HG02623 (cell line): ENCODE measurements around the gene ANK3.
"Not testable (repeated sequence)": the region's sequence is repeated elsewhere in the genome, so short reads cannot be mapped to it uniquely, and the experiment has no call there.

Experiments used
- ATAC-seq: cut with Tn5 transposase; IDR thresholded peaks from one replicate; pipeline ENCODE4 v1.9.1; 2021; ENCODE audit warnings: moderate library complexity; ENCODE audit not compliant: unreplicated experiment

The ANK3 gene

DNA sequence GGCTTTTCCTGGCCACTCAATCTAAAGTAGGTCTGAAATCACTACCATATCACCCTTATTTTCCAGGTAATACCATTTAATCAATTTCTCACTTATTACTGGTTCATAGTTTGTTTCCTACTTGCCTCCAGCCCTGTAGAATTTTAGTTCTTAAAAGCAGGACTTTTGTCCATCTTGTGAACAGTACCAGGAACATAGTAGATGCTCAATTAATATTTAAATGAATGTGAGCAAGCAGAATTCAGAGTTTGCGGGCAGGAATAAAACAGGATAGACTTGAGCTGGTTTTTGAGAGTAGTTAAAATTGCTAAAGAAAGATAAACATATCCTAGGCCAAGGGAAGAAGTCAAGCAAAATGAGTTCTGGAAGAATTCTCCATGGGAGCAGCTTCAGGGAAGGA lies 77.9 kb downstream of the ANK3 start:
- ATAC-seq: no peak

DNA sequence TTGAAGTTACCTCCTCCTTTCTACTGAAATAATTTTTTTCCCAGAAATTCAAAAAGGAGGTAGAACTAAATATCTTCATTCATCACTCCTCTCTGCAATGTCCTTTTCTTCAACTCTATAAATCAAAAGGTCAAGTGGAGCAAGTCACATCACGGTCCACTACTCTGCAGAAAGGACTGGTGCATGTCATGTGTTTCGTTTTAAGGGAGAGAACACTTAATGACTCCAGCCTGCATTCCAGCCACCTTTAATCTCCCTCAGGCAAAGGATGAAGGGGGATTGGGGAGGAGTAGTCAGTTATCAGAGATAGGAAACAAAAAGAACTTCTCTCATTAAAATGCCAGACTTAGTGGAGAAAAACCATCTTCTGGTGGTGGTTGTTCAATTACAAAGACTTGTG lies 78.9 kb downstream of the ANK3 start:
- no peak for ATAC-seq

DNA sequence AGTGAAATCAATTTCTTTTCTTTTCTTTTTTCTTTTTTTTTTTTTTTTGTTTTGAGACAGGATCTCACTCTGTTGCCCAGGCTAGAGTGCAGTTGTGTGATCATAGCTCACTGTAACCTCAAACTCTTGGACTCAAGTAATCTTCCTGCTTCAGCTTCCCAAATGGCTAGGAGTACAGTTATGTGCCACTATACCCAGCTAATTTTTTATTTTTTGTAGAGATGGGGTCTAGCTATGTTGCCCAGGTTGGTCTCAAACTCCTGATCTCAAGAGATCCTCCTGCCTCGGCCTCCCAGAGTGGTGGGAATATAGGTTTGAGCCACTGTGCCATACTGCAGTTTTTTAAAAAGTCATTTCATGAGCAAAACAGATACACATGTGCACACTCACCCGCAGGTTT lies 79.8 kb downstream of the ANK3 start:
- ATAC-seq: no peak

DNA sequence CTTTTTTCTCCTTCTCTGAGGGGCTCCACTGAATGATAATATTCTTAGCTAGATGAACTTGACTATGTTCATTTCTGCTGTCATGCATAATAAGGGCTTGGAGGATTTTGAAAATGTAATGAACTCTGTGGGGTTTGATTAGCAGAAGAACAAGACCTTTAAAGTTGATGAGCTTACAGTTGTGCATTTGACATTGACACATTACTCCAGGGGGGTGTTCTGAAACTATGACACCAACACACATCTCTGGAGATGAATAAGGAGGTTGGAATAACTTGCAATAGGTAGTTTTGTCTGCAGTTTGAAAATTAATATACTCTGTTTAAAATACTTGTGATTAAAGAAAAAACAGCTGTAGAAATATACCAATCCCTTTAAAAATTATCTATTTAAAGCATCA lies 80.3 kb downstream of the ANK3 start:
- ATAC-seq: no peak

DNA sequence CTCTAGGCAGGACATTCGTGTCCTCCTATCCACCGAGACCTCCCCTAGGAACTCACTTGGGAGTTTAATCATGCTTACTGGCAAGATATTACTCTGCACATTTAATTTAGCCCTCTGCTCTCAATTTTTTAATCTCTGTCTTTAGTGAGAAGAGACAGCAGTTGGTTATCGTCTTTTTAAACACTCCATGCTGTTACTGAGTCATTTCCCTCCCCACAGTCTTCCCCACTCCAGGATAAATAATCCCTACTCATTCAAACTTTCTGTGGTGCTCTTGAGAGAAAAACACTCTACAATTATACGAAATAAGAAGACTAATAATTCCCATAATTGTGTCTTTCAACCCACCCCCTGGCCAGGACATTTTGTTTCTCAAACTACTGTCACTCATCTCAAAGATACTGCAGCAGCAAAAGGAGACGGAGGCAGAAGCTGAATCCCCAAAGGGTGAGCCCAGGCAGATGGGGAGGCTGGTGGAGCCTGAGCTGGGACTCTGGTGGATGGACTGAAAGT lies 84.2 kb downstream of the ANK3 start:
- no peak for ATAC-seq

DNA sequence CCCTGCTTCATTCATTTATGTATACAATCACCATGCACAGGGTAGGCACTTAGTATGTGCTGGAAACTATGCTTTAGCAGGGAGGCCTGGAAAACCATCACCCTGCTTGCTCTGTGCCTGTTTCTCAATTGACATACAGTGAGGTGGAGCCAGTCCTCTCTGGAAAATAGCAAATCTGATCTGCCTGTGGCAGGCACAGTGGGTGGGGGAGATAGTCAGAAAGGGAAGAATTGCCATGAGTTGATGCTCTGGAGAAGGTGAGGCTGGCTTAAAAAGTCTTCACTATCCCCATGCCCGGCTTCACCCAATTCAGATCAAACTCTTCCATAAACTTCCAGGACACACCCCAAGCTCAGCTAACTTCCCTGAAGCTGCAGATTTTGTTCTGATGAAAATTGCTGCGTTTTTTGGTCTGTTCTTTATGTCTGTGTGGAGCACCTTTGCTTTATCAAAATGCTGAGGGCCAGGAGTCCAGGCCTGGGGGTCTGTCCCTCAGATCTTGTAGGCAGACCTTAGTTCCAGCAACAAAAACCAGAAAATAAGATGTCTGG lies 84.8 kb downstream of the ANK3 start:
- no peak for ATAC-seq

DNA sequence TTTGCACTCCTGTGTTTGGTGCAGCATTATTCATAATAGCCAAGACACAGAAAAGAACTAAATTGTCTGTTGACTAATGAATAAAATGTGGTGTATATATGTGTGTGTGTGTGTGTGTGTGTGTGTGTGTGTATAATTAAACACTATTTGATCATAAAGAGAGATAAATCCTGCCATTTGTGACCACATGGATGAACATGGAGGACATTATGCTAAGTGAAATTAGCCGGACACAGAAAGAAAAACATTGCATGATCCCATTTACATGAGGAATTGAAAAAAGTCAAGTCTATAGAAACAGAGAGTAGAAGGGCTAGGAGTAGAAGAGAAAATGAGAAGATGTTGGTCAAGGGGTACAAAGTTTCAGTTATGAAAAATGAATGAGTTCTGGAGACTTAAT lies 85.9 kb downstream of the ANK3 start:
- no peak for ATAC-seq

DNA sequence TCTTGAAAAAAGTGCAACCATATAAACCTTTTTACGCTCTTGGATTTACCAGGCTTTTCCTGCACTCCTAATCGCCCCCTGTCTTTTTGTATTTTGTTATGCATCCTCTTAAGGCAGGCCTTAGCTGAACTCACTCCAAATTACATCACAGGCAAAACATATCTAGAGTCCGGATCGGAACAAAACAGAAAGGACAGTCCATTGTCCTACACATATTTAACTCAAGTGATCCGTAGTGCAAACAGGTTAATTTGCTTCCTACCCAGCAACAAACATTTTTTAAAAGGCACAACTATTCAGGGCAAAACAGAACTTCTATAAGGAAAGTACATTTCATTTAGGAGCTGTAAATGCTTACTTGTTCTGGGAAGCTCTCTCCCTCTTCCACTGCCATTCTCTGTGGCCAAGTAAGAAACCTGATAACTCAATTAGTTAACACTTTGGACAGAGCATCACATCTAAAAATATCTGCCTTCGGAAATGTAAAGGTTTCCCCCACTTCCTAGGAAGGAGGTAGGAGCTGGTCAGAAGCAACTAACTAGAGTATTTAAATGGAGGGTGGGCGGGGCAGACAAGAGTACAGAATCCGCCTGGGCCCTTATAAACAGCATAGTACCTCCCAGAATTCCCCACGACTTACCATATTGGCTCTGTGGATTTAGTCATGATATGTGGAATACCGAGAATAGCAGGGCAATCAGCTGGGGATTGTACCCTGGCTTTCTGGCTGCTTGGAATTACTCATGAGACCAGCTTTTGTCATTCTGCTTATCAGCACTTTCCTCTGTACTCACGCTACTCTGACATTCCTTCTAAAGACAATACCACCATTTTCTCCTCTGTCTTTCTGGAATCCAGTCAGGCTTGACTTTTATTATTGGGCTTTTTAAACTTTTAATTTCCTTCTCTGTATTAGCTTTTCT lies 89.5 kb downstream of the ANK3 start:
- ATAC-seq: no peak

DNA sequence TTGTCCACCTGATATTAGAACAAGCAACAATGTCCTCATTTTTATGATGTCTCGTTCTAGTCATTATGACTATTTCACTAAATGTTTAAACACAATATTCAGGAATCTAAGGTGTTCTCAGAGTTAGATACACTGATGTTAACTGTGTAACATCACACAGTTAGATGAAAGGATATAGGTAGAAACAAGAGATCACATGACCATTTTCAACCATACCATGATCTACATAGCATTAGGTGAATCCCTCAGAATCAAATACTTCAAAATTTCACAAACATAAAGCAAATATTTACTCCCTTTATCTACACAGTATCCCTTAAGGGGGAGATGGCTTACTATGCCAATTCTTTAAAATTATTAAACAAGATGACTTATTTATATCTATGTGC lies 90.3 kb downstream of the ANK3 start:
- ATAC-seq: no peak

DNA sequence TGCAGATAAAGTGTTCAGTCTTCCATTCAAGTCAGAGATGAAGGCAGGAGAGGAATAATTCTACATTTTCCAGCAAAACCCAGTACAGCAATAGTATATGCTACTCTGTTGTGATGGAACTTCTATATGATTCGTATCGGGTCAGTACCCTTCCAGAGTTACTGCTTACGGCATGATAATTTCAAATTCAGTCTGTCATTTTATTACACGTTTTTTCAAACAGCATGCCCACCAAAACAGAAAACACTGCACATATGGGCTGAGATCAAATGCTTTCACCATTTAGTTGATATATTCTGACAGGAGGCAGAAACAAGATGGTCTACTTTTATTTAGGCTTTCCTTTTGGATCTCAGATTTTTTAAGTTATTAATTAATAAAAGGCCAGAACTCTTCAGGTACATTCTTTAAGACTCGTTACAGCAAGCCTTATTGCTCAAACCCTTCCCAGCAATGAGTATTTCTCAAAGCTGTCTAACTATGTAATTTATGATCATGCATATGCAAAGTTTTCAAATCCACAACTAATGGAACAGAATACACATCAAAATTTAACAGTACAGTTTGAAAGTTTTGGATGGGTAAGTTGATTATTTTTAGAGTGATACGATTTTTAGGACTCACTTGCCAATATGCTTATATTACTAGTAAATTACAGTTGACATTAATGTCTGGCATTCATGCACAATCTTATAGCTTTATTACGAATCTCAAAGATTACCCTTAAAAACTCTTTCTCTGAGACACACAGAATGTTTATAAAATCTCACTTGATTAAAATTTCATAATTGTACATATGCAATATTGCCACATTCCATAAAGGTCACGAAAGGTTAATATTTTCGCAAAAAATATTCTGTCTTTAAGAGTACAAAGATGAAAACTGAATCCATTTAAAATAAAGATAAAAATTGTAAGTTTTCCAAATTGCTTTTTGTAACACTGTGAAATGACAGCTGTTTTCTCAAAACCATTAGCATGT lies 91.0 kb downstream of the ANK3 start:
- ATAC-seq: no peak

DNA sequence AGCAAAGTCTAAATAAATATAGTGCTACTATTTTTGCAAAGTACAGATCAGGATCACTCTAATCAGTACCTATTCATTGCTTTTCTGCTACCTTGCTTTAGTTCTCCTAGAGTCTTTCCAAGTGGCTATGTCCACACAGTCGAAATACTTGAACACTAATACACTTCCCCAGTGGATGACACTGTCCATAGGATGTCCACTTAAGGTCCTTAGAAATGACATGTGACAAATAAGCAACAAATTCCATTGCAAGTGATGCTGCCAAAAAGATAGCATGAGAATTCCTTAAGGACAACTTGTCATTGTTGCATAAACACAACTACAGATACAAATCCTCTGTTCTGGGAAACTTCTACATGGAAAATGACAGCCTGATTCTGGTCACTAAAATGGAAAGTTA lies 93.6 kb downstream of the ANK3 start:
- ATAC-seq: no peak

DNA sequence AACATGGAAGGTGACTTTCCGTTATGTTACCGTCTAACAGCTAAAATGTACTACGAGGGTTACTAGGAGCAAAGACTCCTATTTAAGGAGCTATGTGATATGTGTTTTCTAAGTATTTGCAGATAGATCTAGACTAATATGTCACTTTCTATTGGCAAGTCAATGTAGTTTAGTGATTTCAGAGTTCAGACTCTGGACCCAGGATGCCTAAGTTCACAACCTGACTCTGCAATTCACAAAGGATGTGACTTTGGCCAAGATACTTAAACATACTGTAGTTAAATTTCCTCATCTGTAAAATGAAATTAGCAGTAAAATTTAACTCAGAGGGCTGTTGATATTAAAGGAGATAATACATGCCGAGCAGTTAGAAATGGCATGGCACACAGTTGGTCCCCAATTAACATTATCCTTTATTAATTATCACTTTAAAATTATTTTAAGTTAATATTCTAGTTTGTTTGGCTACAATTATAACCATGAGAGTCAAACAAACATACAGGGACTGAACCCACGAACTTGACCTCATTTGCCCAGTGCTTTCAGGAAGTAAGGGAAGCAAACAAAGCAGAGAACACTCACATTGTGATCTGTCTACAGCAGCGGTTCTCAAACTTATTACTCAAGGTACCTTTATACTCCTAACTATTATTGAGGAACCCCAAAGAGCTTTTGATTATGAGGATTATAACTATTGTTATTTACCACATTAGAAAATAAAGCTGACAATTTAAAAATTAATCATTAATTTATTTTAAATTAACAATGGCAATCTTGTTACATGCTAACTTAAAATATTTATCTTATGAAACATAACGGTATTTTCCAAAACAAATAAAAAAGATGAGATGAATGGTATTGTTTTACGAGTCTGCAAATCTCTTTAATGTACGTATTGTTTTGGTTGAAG lies 94.4 kb downstream of the ANK3 start:
- no peak for ATAC-seq

DNA sequence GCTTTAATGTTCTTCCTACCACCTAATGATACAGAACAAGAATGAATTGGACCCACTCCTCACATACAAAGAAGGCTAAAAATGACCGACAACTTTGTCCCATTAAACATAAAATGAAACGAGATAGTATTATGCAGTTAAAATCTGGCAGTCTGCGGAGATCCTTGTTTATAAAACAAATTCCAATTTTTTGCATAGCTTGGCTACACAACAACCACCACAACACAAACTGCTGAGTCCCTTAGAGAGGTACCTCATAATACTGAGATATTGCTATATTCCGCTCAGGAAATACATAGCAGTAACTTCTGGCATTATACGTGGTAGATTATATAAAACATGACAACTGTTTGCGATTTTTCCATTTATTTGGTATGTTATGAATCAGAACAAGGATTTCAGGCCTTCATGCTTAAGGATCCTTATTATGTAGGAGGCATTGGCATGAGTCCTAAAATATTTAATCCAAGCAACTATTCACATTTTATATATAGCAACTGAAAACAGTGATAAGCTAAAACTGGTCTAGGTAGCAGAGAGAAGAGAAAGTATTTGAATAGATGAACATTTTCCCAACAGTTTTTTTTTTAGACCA lies 96.0 kb downstream of the ANK3 start:
- no peak for ATAC-seq

DNA sequence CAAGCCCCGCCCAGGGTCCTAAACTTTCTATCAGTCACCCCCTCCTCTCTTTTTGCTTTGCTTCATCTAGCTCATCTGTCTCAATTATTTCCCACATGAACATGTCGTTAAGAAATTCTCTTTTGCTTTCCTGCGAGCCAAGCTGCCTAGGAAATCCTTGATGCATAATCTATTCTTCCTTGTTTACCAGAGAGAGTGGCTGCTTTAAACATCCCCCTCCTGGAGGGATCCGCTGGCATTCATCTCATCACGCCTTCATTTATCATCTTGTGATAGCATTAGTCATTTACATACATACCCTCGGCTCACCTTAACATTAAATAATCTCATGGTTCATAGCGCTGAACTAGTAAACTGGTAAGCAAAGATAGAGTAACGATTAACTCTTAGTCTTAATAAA lies 96.7 kb downstream of the ANK3 start:
- no peak for ATAC-seq

DNA sequence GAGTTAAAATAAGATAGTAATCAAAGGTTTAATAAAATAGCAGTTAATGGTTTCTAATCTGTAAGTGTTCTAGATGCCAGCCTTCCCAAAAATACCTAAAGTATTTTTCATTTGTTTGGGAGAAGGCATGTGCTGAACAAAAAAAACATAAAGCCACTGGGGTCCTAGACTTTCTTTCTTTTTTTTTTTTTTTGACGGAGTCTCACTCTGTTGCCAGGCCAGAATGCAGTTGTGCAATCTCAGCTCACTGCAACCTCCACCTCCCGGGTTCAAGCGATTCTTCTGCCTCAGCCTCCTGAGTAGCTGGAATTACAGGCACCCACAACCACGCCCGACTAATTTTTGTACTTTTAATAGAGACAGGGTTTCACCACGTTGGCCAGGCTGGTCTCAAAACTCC lies 97.1 kb downstream of the ANK3 start:
- ATAC-seq: not testable (repeated sequence)

DNA sequence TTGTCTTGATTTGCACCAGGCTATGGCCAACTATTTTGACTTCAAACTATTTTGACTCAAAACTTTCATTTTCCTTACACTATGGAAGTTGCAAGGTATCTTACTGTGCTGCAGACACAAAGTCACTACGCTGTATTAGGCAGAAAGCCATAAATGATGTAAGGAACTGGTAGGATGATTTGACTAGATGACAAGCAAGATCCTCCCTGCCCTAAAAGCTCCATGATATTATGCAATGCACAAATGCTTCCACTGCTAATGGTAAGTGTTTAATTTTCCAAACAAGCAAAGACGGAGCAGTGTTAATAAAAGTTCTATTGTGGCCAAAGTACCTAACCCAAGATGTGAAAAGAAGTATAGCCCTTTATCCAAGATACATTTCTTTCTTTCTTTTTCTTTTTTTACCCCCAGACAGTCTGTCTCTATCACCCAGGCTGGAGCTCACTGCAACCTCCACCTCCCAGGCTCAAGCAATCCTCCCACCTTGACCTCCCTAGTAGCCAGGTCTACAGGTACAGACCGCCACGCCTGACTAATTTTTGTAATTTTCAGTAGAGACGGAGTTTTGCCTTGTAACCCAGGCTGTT lies 98.2 kb downstream of the ANK3 start:
- no peak for ATAC-seq

DNA sequence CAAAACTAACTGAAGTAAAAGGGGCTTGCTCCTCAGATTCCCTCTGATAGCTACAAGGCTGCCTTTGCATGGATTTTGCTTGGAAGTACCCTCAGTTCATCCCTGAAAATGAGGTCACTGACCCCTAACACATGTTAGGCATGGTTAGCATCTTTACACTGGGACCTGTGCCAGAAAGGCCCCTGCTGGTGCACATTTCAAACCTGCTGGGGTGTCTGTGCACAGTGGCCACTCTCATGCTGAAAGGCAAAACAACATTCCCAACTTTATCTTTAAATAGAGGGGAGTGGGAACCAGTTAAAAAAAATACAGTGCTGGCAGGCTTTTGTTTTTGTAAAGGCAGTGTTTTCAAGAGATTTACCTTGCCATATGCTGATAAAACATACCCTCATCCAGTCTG lies 99.1 kb downstream of the ANK3 start:
- no peak for ATAC-seq

DNA sequence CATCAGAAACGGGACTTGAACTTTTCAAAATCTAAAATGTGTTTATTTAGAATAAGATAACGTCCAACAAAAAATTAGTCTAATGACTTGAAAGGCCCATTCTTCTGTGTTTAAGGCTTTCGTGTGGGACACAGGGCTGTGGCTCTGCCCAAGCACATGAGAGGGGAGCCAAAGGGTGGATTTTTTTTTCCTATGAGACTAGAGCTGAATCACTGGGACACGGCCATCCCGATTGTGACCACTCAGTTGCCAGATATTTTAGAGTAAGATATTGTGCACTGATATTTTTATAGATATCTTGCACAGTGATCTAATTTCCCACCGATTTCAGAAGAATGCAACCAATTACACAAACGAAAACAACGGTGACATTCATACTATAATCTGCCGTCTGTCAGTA lies 99.9 kb downstream of the ANK3 start:
- no peak for ATAC-seq

DNA sequence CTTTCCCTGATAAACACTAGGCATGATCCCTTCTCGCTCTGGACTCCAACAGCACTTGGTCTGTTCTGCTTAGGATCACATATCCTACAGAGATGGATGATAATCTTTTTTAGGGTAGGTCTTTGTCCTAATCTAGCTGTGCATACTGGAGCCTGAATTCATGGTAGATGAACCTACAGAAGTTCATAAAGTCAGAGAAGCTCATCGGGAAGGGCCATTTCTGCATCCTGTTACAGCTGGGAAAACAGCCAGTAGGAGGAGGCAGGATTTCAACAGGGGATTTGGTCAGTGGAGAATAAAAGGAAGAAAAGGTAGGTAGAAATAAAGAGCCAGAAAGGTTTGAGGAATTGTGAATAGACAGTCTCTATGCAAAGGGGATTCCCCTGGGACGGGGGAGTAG lies 101.4 kb downstream of the ANK3 start:
- no peak for ATAC-seq

DNA sequence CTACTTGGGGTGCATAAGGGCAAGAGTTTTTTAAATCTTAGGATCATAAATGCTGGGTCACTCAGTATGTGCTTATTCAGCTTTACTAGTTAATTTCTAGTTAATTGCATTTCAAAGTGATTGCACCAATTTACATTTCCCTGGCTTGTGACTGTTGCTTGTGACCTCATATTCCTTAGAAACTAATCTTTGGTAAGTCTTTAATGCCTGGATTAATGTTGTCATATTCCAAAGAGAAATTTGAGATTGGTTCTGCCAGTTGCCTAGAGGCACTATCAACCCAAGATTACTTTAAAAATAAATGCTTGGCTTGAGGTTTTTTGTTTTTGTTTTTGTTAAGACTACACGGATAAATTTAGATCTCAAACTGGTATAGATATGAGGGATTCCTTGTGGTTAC lies 103.1 kb downstream of the ANK3 start:
- ATAC-seq: no peak
